ENCODE measurements around the gene RAPGEF5.
A peak's percentile ranks its signal among the peaks of the same experiment; 100 is the strongest.

Gene RAPGEF5

DNA sequence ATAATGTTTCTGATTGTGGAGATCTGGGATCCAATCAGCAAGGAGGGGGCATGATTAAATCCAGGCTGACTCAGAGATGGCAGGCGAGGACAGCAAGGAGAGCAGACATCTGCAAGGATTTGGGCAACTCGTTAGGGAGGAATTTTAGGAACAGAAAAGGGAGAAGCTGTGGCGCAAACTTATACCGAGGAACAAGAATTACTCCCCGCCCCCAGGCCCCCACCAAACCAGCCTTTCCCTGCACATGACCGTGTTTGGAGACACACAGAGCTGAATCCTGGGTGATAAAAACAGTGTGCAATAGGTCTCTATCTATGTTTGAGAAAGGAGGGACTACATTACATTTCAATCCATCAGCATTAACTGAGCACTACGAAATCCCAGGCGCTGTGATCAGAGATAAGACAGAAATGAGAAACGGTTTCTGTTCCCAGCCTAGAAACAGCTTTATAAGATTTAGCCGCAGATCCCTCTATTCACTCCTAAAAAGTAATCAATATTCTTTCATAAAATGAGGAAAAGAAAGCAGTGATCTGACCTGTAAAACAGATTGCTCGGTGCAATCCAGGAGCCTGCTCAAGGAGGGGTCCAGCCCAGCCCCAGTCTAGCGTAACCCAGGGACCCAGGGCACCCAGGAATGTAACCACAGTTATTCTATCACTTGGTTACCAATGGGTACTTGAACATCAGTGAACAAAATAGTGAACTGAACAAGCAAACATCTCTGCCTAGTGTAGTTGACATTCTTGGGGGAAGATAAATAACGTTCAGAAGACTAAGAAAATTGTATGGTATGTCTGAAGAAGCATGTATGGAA is 37.2 kb upstream of the RAPGEF5 start:
- DNase-seq (ENCODE audit: low read depth) = peak; percentile 30
- H3K4me3 ChIP-seq (ENCODE audit: control insufficient read depth, low read depth, low read length) = no peak overlapping the region
- TF ChIP-seq, protein P1, sequence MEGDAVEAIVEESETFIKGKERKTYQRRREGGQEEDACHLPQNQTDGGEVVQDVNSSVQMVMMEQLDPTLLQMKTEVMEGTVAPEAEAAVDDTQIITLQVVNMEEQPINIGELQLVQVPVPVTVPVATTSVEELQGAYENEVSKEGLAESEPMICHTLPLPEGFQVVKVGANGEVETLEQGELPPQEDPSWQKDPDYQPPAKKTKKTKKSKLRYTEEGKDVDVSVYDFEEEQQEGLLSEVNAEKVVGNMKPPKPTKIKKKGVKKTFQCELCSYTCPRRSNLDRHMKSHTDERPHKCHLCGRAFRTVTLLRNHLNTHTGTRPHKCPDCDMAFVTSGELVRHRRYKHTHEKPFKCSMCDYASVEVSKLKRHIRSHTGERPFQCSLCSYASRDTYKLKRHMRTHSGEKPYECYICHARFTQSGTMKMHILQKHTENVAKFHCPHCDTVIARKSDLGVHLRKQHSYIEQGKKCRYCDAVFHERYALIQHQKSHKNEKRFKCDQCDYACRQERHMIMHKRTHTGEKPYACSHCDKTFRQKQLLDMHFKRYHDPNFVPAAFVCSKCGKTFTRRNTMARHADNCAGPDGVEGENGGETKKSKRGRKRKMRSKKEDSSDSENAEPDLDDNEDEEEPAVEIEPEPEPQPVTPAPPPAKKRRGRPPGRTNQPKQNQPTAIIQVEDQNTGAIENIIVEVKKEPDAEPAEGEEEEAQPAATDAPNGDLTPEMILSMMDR (conservative IDR thresholded peaks at IDR 0.05; ENCODE audit: control insufficient read depth, insufficient read depth, low read depth, low read length) = no peak

DNA sequence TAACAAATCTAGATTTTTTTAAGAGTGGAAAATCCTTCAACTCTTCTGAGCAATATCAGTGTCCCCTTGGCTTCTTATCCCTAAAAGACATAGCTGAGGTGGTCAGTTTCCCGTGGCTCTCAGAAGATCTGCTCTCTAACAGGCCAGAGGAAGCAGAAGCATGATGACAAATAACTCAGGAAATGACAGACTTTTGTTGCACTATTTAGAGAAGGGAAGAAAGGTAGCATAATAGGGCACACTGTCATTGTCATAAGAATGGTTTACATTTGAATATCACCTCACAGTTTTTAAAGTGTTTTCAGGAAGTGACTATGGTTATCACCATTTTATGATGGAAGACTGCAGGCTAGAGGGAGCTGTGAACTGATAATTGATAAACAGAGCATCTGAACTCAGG is 33.6 kb upstream of the RAPGEF5 start:
- no peak for DNase-seq (ENCODE audit: low read depth)
- TF ChIP-seq, protein P1 (conservative IDR thresholded peaks at IDR 0.05; ENCODE audit: control insufficient read depth, insufficient read depth, low read depth, low read length) = no peak

DNA sequence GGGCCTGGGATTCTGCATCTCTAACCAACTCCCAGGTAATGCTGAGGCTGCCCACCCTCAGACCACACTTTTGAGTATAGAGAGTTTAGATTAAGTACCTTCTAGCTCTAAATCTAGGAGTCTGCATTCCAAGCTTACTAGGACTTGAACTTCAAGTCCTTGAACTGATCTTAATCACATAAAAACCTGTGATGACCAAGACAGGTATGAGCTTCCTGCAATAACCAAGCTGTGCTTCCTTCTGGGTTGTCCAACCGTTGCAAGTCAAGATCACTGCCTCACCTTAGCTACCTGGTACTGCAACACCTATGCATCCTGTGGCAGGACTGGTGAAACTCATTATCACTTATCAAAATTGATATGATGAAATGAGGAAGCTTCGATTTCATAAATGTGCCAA is 32.9 kb upstream of the RAPGEF5 start:
- TF ChIP-seq, protein P1 (conservative IDR thresholded peaks at IDR 0.05; ENCODE audit: control insufficient read depth, insufficient read depth, low read depth, low read length) = no peak
- DNase-seq (ENCODE audit: low read depth) = no peak

More for the DNA sequence above, 33.6 kb upstream of the RAPGEF5 start:
- H3K4me3 ChIP-seq (ENCODE audit: control insufficient read depth, low read depth, low read length) = no peak overlapping the region

DNA sequence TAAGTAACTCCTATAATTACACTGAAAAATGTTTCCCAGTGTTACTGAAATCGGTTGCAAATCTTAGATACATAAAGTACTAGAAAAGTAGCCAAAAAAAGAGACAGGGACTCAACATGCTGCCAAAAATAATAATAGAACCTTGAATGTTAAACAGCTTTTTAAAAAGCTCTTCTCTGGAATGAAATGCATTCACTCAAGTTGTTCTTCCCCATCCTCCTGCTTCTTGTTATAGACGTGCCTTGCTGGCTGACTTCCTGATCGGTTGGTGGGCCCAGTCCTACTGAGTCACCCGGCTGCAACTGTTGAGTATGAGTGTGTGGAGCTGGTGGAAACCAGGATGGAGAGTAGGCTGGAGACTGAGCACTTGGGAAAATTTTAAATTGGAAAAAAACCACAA is 30.6 kb upstream of the RAPGEF5 start:
- TF ChIP-seq, protein P1 (conservative IDR thresholded peaks at IDR 0.05; ENCODE audit: control insufficient read depth, insufficient read depth, low read depth, low read length) = no peak
- H3K4me3 ChIP-seq (ENCODE audit: control insufficient read depth, low read depth, low read length) = no peak overlapping the region
- peak; percentile 69 for DNase-seq (ENCODE audit: low read depth)

More for the DNA sequence above, 32.9 kb upstream of the RAPGEF5 start:
- no peak overlapping the region for H3K4me3 ChIP-seq (ENCODE audit: control insufficient read depth, low read depth, low read length)

DNA sequence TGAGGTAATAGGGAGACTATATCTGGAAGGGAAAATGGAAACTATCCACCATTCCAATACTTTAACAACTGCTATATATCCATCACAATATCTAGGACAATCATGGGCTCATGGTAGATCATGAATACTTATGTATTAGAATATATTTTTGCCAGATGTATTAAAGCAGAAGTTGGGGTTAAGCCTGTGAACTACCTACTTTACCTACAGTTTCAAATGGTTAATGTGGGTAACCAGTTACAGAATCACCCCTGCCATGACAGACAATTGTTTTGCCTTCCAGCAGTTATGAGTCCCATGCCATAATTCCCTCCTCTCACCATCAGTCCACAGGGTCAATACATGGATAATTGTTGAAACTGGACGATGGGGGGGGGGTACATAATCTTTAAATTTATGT is 29.9 kb upstream of the RAPGEF5 start:
- no peak for DNase-seq (ENCODE audit: low read depth)
- no peak overlapping the region for H3K4me3 ChIP-seq (ENCODE audit: control insufficient read depth, low read depth, low read length)
- TF ChIP-seq, protein P1 (conservative IDR thresholded peaks at IDR 0.05; ENCODE audit: control insufficient read depth, insufficient read depth, low read depth, low read length) = no peak

DNA sequence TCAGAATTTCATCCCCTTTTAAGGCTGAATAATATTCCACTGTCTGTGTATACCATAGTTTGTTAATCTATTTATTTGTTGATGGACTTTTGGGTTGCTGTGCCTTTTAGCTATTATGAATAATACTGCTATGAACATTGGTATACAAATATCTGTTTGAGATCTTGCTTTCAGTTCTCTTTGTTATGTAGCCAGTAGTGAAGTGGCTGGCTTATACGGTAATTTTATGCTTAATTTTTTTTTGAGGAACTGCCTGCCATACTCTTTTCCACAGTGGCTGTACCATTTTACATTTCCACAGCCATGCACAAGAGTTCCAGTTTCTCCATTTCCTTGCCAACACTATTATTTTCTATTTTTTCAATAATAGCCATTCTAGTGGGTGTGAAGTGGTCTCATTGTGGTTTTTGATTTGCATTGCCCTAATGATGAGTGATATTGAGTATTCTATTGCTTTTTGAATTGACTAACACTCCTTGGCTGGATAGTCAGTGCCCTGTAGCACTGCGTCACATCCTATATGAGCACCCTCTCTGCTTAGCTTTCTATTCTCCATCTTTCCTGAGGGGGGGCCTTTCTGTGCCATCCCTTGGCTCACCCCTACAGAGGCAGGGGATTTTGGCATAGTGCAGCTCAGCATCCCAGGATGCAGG is 29.4 kb upstream of the RAPGEF5 start:
- no peak for DNase-seq (ENCODE audit: low read depth)
- no peak overlapping the region for H3K4me3 ChIP-seq (ENCODE audit: control insufficient read depth, low read depth, low read length)
- TF ChIP-seq, protein P1 (conservative IDR thresholded peaks at IDR 0.05; ENCODE audit: control insufficient read depth, insufficient read depth, low read depth, low read length) = no peak
